ENCODE results near the gene TMEM184A. TPM values are rescaled to one million over a fixed set of nuclear protein-coding genes. Genes with fewer than 3 reads are reported as not detected.
"Not testable (repeated sequence)": the region's sequence is repeated elsewhere in the genome, so short reads cannot be mapped to it uniquely, and the experiment has no call there.

TMEM184A gene
- polyA plus RNA-seq, 6 donors from 2014 or later = 0.16 TPM; not detected in 5

DNA sequence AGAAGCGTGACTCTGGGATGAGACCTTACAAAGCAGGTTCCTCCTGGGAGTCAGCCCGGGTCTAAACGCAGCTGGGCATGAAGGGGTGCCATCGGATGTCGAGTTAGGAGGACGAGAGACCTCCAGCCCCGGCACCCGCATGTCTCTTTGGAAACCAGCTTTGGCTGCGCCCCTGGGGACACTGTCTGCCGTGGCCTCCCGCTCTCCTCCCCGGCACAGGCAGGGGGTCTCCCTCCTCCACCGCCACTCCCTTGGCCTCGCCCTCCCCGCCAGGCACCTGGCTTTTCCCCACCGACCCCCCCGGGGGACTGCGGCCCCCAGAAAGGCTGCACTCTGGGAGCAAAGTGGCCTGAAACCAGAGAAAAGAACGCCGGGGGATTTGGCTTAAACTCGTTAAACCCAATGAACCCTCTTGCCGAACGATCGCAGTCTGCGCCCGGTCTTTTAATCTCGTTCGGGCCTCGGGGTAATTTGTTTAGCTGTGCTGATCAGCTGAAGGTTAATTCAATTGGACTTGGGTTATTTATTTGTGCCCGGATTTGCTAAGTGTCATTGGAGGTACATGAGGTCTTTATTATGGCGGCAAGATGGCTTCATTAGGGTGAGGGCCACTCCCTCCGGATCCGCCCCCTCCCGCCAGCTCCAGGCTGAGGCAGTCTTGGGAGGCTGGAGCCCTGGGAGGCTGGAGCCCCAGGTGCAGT, 30.3 kb upstream of the TMEM184A start:
- no peaks in the 10 kb centered on the region for H3K9me3 Mint-ChIP-seq
- peaks cover 8 to 11% (median 10%) of the 10 kb centered on the region in 3 donors for H3K4me1 Mint-ChIP-seq
- H3K27ac Mint-ChIP-seq = no peak overlapping the region
- H3K27me3 Mint-ChIP-seq = peaks cover 0 to 26% (median 11%) of the 10 kb centered on the region in 3 donors
- H3K4me3 Mint-ChIP-seq = no peak overlapping the region
- DNase-seq (no peak), ATAC-seq (ENCODE audit: low read depth in 2 of 2) (no peak)
- no peaks in the 10 kb centered on the region for H3K36me3 Mint-ChIP-seq

- peaks cover 0 to 17% (median 1%) of the 10 kb centered on the region in 3 donors for H3K27me3 Mint-ChIP-seq
Observed at GRCh38 chr7:1585142-1585981, 29.4 kb upstream of the TMEM184A start.

GRCh38 chr7:1584700-1585099, 28.7 kb upstream of the TMEM184A start:
- Mint-ChIP-seq H3K4me1 (peaks cover 6 to 9% (median 8%) of the 10 kb centered on the region in 3 donors), H3K36me3 (no peaks in the 10 kb centered on the region), H3K27me3 (peaks cover 0 to 10% (median 0%) of the 10 kb centered on the region in 3 donors), H3K9me3 (no peaks in the 10 kb centered on the region), H3K27ac (peak overlapping the region in 2 of 6 donors; percentile 57 to 68), H3K4me3 (no peak overlapping the region)
- DNase-seq (no peak), ATAC-seq (ENCODE audit: low read depth in 2 of 2) (no peak)

More at GRCh38 chr7:1585142-1585981, 29.4 kb upstream of the TMEM184A start:
- no peak for DNase-seq
- H3K9me3 Mint-ChIP-seq = no peaks in the 10 kb centered on the region
- H3K4me3 Mint-ChIP-seq = no peak overlapping the region
- no peak for ATAC-seq (ENCODE audit: low read depth in 2 of 2)
- H3K4me1 Mint-ChIP-seq = peaks cover 1 to 3% (median 1%) of the 10 kb centered on the region in 3 donors
- peak overlapping the region in 2 of 6 donors; percentile 57 to 68 for H3K27ac Mint-ChIP-seq
- no peaks in the 10 kb centered on the region for H3K36me3 Mint-ChIP-seq

GRCh38 chr7:1583241-1583930, 27.4 kb upstream of the TMEM184A start:
- H3K4me1 Mint-ChIP-seq = peaks cover 12 to 17% (median 14%) of the 10 kb centered on the region in 3 donors
- not testable (repeated sequence) for H3K27me3 Mint-ChIP-seq; DNase-seq; H3K27ac Mint-ChIP-seq; H3K36me3 Mint-ChIP-seq; ATAC-seq (ENCODE audit: low read depth in 2 of 2); H3K9me3 Mint-ChIP-seq
- peak overlapping the region in 1 of 8 donors; percentile 43 for H3K4me3 Mint-ChIP-seq

- Mint-ChIP-seq H3K9me3 (no peaks in the 10 kb centered on the region), H3K36me3 (peaks cover 0 to 6% of the 10 kb centered on the region in 2 donors), H3K27ac (peak overlapping the region in 1 of 6 donors; percentile 7), H3K27me3 (no peaks in the 10 kb centered on the region), H3K4me1 (peaks cover 12 to 17% (median 16%) of the 10 kb centered on the region in 3 donors), H3K4me3 (peak overlapping the region in 1 of 8 donors; percentile 35)
- ATAC-seq (ENCODE audit: low read depth in 2 of 2) = no peak
- DNase-seq = no peak
Observed at GRCh38 chr7:1580422-1581030, 24.5 kb upstream of the TMEM184A start.

- H3K36me3 Mint-ChIP-seq = peaks cover 0 to 6% of the 10 kb centered on the region in 2 donors
- H3K27ac Mint-ChIP-seq = peak overlapping the region; percentile 7 to 90 (median 63)
- H3K9me3 Mint-ChIP-seq = no peaks in the 10 kb centered on the region
- ATAC-seq (ENCODE audit: low read depth in 2 of 2) = peak; percentile 96 to 98
- H3K27me3 Mint-ChIP-seq = no peaks in the 10 kb centered on the region
- peak overlapping the region in 3 of 8 donors; percentile 1 to 21 (median 21) for H3K4me3 Mint-ChIP-seq
- H3K4me1 Mint-ChIP-seq = peaks cover 12 to 17% (median 16%) of the 10 kb centered on the region in 3 donors
- DNase-seq = peak; percentile 52
Observed at GRCh38 chr7:1579481-1580421, 23.7 kb upstream of the TMEM184A start.

DNA sequence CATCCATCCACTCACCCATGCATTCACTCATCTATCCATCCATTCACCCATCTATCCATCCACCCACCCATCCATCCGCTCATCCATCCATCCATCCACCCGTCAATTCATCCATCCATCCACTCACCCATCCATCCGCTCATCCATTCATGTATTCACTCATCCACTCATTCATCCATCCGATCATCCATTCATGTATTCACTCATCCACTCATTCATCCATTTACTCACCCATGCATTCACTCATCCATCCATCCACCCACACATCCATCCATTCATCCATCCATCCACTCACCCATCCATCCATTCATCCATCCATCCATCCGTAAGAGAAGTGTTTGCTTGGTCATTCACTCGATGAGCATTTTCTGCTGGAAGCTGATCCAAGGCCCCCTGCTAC, 22.5 kb upstream of the TMEM184A start:
- Mint-ChIP-seq H3K27ac (no peak overlapping the region), H3K9me3 (no peaks in the 10 kb centered on the region), H3K4me1 (peaks cover 12 to 17% (median 16%) of the 10 kb centered on the region in 3 donors), H3K36me3 (peaks cover 0 to 6% of the 10 kb centered on the region in 2 donors), H3K4me3 (peak overlapping the region in 1 of 8 donors; percentile 51), H3K27me3 (no peaks in the 10 kb centered on the region)
- no peak for DNase-seq
- no peak for ATAC-seq (ENCODE audit: low read depth in 2 of 2)

GRCh38 chr7:1576521-1577253, 20.7 kb upstream of the TMEM184A start:
- Mint-ChIP-seq H3K4me3 (no peak overlapping the region), H3K36me3 (peaks cover 0 to 6% of the 10 kb centered on the region in 2 donors), H3K27me3 (no peaks in the 10 kb centered on the region), H3K9me3 (no peaks in the 10 kb centered on the region), H3K27ac (no peak overlapping the region), H3K4me1 (peaks cover 16 to 29% (median 20%) of the 10 kb centered on the region in 3 donors)
- DNase-seq (no peak), ATAC-seq (ENCODE audit: low read depth in 2 of 2) (no peak)

GRCh38 chr7:1575809-1576208, 19.8 kb upstream of the TMEM184A start:
- Mint-ChIP-seq H3K27ac (no peak overlapping the region), H3K36me3 (peaks cover 0 to 6% of the 10 kb centered on the region in 2 donors), H3K4me1 (peaks cover 16 to 37% (median 29%) of the 10 kb centered on the region in 3 donors), H3K27me3 (no peaks in the 10 kb centered on the region), H3K9me3 (no peaks in the 10 kb centered on the region), H3K4me3 (no peak overlapping the region)
- ATAC-seq (ENCODE audit: low read depth in 2 of 2) (no peak), DNase-seq (no peak)

GRCh38 chr7:1572111-1572822, 16.3 kb upstream of the TMEM184A start:
- no peaks in the 10 kb centered on the region for H3K9me3 Mint-ChIP-seq
- H3K27me3 Mint-ChIP-seq = no peaks in the 10 kb centered on the region
- H3K27ac Mint-ChIP-seq = peak overlapping the region in 3 of 6 donors; percentile 47 to 64 (median 53)
- H3K4me1 Mint-ChIP-seq = peaks cover 6 to 39% (median 37%) of the 10 kb centered on the region in 3 donors
- peak overlapping the region in 6 of 8 donors; percentile 4 to 89 (median 84) for H3K4me3 Mint-ChIP-seq
- peaks cover 0 to 9% of the 10 kb centered on the region in 2 donors for H3K36me3 Mint-ChIP-seq
- DNase-seq (no peak), ATAC-seq (ENCODE audit: low read depth in 2 of 2) (no peak)
